Stimulated activated CD8-positive, alpha-beta memory T cell treated with anti-CD3 and anti-CD28 coated beads, Interleukin-7, amount 100 ng/mL, for 4 hours (primary cell): ENCODE data around the gene NLRP12.
"Not testable (repeated sequence)": the region's sequence is repeated elsewhere in the genome, so short reads cannot be mapped to it uniquely, and the experiment has no call there.

ENCODE experiments used
- DNase-seq, 2 donors: peaks; one replicate each; pipeline ENCODE4 v3.0.0-alpha.2; 2020; ENCODE audit warnings: low read depth in 2 of 2

NLRP12 gene

DNA sequence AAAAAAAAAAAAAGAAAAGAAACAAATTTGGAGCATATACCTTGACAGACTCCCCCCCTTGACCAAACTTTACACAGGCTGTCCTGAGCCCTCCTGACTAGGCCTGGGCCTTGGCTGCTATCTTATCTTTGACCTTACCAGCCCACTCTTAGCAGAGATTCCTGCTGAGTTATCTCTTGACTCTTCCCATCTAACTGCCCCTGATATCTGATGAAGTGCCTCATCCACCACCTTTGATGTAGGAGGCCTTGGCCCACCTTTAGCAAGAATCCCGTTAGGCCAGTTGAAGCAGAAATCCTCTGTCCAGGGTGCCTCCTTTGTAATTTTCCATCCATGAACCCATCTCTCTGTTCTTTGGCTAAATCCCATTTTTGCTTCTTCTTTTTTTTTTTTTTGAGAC lies 43.6 kb downstream of the NLRP12 start:
- DNase-seq: no peak

DNA sequence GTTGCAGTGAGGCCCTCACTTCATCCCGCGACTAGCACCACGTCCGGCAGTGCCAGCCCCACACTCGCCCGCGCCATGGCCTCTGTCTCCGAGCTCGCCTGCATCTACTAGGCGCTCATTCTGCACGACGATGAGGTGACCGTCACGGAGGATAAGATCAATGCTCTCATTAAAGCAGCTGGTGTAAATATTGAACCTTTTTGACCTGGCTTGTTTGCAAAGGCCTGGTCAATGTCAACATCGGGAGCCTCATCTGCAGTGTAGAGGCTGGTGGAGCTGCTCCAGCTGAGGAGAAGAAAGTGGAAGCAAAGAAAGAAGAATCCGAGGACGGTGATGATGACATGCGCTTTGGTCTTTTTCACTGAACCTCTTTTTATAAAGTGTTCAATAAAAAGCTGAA lies 48.6 kb downstream of the NLRP12 start:
- DNase-seq: no peak

DNA sequence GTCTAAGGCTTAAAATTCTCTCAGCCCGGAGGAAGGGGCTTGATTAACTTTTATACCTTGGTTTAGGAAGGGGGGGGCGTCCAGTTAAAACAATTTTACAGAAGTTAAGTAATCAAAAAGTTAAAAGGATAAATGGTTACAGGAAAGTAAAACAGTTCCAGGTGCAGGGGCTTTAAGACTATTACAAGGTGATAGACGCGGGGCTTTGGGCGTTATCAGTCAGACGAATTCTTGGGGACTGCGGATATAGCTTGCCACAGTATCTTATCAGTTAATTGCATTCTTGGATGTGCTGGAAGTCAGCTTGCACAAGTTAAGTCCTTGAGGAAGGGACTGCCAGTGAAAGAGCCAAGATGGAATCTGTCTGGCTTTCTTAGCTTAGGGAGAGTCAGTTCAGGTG lies 49.6 kb downstream of the NLRP12 start:
- DNase-seq: not testable (repeated sequence)

DNA sequence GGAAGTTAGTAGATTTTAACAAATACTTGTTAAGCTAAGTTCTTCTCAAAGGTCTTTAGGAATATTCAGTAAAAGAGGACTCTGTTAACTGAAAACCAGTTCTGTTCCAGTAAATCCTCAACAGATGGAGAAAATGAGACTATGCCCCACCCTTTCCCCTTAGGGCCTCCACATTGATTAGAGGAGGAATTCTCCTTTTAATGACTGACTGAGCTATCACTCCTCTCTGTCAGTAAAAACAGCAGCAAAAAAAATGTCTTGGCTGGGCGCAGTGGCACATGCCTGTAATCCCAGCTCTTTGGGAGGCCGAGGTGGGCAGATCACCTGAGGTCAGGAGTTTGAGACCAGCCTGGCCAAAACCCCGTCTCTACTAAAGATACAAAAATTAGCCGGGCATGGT lies 50.1 kb downstream of the NLRP12 start:
- DNase-seq: no peak

DNA sequence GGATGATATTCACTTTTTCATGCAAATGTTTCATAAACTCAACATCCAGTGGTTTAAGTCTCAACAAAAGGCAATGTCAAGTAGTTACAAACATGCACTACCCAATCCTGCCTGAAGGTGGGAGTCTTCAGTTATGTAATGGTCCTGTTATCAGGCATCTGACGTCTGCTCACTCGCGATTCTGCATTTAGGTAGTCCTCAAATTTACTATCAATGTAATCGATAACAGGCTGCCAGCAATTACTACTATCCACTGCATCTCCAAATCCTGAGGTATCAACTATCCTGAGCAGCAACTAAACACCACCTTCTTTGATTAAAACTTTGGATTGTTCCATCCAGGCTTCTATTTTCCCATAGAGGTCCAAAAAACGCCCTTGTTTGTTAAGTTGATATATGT lies 51.2 kb downstream of the NLRP12 start:
- DNase-seq: peak in 1 of 2 donors; percentile 26

DNA sequence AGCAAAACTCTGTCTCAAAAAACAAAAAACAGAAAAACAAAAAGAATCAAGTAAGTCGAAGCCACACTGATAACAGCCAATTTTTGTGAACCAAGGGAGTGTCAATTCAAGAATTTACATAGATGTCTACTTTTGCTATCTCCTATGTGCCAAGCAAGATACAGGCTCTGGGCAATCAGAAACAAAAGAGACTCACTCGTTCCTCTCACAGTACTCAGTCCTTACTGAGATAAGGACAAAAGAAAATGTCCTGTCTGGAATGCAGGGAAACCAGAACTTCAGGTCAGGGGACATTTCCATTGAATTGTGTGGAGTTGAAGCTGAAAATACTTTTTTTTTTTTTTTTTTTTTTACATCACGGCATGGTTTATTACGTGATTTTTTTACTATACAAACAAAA lies 53.0 kb downstream of the NLRP12 start:
- no peak for DNase-seq

DNA sequence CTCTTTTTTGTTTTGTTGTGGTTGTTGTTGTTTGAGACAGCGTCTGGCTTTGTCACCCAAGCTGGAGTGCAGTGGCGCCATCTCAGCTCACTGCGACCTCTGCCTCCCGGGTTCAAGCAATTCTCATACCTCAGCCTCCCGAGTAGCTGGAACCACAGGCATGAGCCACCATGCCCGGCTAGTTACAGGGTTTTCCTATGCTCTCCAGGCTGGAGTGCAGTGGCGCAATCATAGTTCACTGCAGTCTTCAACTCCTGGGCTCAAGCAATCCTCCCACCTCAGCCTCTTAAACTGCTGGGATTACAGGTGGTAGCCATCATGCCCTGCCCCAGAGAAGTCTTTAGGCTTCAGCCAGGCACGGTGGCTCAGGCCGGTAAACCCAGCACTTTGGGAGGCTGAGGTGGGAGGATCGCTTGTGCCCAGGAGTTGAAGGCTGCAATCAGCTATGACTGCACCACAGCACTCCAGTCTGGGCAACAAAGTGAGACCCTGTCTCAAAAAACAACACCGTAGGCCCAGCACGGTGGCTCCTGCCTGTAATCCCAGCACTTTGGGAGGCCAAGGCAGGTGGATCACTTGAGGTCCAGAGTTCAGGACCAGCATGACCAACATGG lies 54.3 kb downstream of the NLRP12 start:
- DNase-seq: not testable (repeated sequence)

DNA sequence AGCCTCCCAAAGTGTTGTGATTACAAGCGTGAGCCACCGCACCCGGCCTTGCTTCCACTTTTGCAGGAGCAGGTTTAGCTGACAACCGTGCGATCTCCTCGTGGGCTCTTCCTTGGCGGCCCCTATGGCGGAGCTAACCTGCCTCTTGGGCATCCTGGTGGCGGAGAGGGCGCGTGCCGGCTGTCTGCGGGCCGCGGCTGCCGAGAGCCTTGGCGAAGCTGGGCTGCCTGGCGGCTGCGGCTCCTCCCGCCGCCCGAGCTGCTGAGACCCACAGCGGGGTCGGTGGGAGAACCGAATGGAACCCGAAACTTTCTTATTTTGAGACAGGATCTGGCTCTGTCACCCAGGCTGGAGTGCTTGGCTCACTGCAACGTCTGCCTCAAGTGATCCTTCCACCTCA lies 55.7 kb downstream of the NLRP12 start:
- no peak for DNase-seq

DNA sequence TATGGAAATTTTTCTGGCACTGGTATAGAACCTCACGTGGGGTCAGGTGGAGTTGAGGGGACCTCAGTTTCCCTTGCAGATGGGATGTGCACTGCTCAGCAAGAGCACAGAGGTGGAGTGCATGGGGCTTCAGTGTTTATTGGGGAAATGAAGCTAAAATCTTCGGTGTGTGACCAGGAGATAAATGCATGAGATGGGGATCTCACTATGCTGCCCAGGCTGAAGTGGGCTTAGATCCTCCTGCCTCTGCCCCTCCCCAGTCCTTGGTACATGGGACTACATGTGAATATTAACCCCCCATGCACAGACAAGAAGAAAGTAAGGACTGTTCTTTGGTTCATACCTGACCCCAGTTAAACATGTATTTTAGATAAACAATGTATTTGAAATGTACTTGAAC lies 65.1 kb downstream of the NLRP12 start:
- not testable (repeated sequence) for DNase-seq
